ENCODE data around the gene AFF3.

The AFF3 gene

GRCh38 chr2:100053087-100053885 is 89.1 kb downstream of the AFF3 start:
- no peak for TF ChIP-seq CTCF (IDR thresholded peaks at IDR 0.05; ENCODE audit: low read depth, low read length)
- no peak for DNase-seq (ENCODE audit: extremely low read depth, low read depth)

GRCh38 chr2:100052650-100053049 is 89.7 kb downstream of the AFF3 start:
- TF ChIP-seq CTCF (IDR thresholded peaks at IDR 0.05; ENCODE audit: low read depth, low read length), result no peak
- DNase-seq (ENCODE audit: extremely low read depth, low read depth), result no peak

GRCh38 chr2:100051253-100051652 is 91.1 kb downstream of the AFF3 start:
- no peak for TF ChIP-seq CTCF (IDR thresholded peaks at IDR 0.05; ENCODE audit: low read depth, low read length)
- no peak for DNase-seq (ENCODE audit: extremely low read depth, low read depth)

- no peak for DNase-seq (ENCODE audit: extremely low read depth, low read depth)
- no peak for TF ChIP-seq CTCF (IDR thresholded peaks at IDR 0.05; ENCODE audit: low read depth, low read length)
These were observed 91.7 kb downstream of the AFF3 start for GRCh38 chr2:100050685-100051084.

- no peak for DNase-seq (ENCODE audit: extremely low read depth, low read depth)
- TF ChIP-seq CTCF (IDR thresholded peaks at IDR 0.05; ENCODE audit: low read depth, low read length), result no peak
These were observed 95.1 kb downstream of the AFF3 start for GRCh38 chr2:100046961-100047947.

GRCh38 chr2:100045000-100045399 is 97.4 kb downstream of the AFF3 start:
- no peak for DNase-seq (ENCODE audit: extremely low read depth, low read depth)
- no peak for TF ChIP-seq CTCF (IDR thresholded peaks at IDR 0.05; ENCODE audit: low read depth, low read length)

- no peak for DNase-seq (ENCODE audit: extremely low read depth, low read depth)
- no peak for TF ChIP-seq CTCF (IDR thresholded peaks at IDR 0.05; ENCODE audit: low read depth, low read length)
These were observed 98.5 kb downstream of the AFF3 start for GRCh38 chr2:100043891-100044255.

Measured in AG09319 (cell line).